Measurements from ENCODE around the gene PPP2R5D.

- no peak for TF ChIP-seq EZH2 (IDR thresholded peaks at IDR 0.05; ENCODE audit: low read length)
- no peak for TF ChIP-seq CTCF (optimal IDR thresholded peaks at IDR 0.05 in 1 of 3, IDR thresholded peaks at IDR 0.05 in 1 of 3, conservative IDR thresholded peaks at IDR 0.05 in 1 of 3; ENCODE audit: extremely low read depth in 1 of 3, insufficient read depth in 2 of 3, low read length in 3 of 3)
Observed at GRCh38 chr6:43029120-43029519, 44.8 kb downstream of the PPP2R5D start.

Data from keratinocyte (primary cell).